Measurements from ENCODE around the gene CEP126.
A peak's percentile ranks its signal among the peaks of the same experiment; 100 is the strongest.

CEP126 gene, protein sequence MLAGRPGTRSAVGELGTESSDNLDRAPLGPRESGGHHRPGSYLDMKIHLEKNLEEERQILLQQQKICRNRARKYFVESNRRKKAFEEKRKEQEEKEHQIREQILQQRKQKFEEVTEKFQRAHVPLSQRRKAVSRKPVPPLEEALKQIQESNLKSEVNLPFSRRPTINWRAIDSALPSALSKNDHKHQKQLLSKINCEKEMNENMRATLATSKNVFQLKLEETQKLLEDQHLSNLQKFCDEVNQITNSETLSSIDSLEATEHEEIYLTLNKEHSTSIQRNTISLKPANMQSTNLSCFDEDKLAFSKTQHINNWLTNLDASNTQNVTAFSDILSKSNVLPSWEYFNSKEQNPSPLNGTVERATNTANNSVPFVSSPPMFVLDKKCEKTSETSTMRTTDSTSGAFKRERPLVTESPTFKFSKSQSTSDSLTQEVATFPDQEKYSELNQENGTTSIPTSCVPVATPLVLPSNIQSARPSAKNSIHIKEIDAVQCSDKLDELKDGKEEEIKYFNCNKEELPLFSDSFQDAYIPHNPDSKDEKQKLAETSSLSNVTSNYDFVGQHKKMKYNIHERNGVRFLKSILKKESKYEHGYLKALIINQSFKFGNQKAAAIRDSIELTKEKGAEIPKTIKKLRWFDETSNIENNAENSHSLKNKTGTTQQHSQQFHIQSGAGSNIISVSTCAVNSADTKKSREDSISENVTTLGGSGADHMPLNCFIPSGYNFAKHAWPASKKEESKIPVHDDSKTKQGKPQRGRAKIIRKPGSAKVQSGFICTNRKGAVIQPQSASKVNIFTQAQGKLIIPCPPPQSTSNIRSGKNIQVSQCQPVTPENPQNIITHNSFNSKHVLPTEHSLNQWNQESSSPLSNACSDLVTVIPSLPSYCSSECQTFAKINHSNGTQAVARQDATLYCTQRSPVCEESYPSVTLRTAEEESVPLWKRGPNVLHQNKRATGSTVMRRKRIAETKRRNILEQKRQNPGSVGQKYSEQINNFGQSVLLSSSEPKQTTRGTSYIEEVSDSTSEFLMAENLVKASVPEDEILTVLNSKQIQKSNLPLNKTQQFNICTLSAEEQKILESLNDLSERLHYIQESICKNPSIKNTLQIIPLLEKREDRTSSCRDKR

DNA sequence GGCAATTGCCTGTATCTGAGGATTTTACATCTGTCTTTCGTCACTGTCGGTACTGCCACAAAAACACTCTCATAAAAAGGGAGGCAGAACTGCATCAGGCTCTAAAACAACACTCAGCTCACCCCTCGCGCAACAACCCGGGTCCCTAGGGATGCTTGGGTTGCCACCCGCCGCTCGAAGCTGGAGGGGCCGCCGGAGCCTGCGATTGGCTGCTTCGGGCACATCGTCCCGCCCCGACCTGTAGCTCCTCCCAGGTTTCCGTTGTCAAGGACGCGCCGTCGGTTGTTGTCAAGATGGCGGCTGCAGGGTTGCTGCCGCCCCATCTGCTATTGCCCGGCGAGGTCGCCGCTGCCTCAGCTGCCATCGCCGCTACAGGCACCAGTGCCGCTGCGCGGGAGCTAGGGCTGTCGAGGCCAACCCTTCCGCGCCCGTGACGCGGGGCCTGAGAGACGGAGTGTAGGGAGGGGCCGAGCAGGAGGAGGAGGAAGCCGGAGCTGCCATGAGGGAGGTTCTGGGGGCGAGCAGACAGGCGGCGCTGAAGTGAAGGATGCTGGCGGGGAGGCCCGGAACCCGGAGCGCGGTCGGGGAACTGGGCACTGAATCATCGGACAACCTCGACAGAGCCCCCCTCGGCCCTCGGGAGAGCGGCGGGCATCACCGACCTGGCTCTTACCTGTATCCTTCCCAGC lies at the start of gene CEP126:
Gene CEP126, plus strand, starts transcription at position 273 of the 689 bp plus-strand sequence. Its CDS starts 275 bp downstream, at position 548.
- peak; percentile 83 to 88 for DNase-seq (ENCODE audit: low read depth in 1 of 2, low spot score in 1 of 2)

GRCh38 chr11:101866619-101867491 lies 48.0 kb upstream of the CEP126 start:
- DNase-seq (ENCODE audit: low read depth in 1 of 2, low spot score in 1 of 2), result no peak

- DNase-seq (ENCODE audit: low read depth in 1 of 2, low spot score in 1 of 2), result no peak
Observed at GRCh38 chr11:101867951-101868350, 46.9 kb upstream of the CEP126 start.

- no peak for DNase-seq (ENCODE audit: low read depth in 1 of 2, low spot score in 1 of 2)
Observed at GRCh38 chr11:101870510-101870909, 44.3 kb upstream of the CEP126 start.

- no peak for DNase-seq (ENCODE audit: low read depth in 1 of 2, low spot score in 1 of 2)
Observed at GRCh38 chr11:101872171-101872882, 42.5 kb upstream of the CEP126 start.

DNA sequence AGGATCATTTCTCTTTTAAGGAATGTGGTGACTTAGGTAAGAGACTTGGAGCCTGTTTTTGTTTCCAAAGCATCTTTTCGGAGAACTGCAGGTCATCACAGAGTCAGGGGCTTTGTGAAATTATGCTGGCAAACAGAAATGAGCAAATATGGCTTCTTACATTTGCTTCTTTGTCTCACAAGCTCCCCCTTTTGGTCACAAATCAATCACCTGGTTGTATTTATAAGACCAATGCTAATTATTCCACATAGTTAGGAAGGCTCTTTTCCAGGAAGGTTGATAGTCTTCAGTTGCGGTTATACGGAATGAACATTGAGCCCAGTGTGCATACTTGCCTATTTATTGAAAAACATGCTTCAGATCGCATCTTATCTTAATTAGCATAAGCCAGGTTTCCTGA lies 34.6 kb upstream of the CEP126 start:
- DNase-seq (ENCODE audit: low read depth in 1 of 2, low spot score in 1 of 2), result no peak

DNA sequence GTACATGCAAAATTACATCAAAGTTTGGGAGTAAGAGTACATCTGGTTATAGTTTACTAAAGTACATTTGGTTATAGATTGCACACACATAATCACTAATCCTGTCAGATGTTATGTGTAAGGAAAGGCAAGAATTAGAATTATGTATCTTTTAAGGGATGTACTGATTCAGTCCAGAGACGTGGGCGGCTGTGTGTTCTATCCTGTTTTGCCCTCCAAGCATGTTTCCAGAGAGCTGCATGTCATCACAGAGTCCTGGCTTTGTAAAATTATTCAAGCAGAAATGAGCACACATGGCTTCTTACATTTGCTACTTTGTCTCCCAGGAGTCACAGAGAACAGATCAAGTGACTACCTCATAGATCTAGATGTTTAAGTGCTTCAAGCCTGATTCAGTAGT lies 33.2 kb upstream of the CEP126 start:
- no peak for DNase-seq (ENCODE audit: low read depth in 1 of 2, low spot score in 1 of 2)

- no peak for DNase-seq (ENCODE audit: low read depth in 1 of 2, low spot score in 1 of 2)
Observed at GRCh38 chr11:101885631-101886030, 29.2 kb upstream of the CEP126 start.

DNA sequence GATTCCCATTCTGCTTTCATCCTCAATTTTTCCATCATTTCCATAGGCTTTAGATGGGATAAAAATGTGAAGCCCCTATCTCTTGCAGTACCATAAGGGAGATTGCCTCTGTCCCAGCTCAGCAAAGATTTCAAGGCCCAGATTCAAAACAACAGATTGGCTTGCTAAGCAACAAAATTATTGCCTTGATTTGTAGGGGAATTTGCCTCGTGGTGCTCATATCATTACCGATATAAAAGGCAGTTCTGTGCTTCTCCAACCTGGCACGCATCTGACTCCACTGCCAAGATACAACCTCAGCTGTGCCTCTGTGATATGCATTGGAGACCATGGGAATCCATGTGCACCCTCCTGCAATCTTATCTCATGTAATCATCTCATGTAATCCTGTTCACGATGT lies 25.0 kb upstream of the CEP126 start:
- no peak for DNase-seq (ENCODE audit: low read depth in 1 of 2, low spot score in 1 of 2)

GRCh38 chr11:101894505-101894904 lies 20.3 kb upstream of the CEP126 start:
- DNase-seq (ENCODE audit: low read depth in 1 of 2, low spot score in 1 of 2), result no peak

DNA sequence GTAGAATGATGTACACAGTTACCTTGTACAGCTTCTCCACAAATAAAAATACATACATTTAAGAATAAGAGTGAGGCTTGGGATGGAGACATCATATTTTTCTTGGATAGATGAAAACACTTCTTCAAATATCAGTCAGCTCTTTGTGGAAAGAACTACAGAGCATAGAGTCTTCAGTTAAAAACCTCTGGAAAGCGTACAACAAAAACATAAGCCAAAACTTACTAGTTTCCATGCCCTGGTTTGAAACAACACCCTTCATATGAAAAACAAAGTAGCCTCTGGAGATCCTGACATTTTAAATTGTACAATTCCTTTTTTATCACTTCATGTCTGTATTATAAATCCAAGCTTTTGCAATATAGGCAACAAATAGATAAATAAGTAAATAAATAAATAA lies 7.0 kb upstream of the CEP126 start:
- DNase-seq (ENCODE audit: low read depth in 1 of 2, low spot score in 1 of 2), result no peak

DNA sequence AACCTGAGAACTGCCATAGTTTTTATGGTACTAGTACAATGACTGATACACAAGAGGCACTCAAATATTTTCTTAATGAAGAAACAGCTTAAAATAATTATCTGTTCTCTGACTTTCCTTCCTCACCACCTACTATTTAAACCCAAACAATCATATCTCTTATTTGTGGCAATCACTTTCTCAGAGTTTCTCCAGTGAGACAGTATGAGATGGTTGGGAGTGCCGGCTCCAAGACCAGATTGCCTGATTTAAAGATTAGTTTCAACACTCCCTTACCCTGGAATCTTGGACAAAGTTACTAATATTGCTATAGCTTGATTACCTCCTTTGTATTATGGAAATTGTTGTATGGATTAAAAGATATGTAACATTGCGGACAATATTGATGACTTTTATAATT lies 5.7 kb upstream of the CEP126 start:
- no peak for DNase-seq (ENCODE audit: low read depth in 1 of 2, low spot score in 1 of 2)

- no peak for DNase-seq (ENCODE audit: low read depth in 1 of 2, low spot score in 1 of 2)
Observed at GRCh38 chr11:101912823-101913284, 2.0 kb upstream of the CEP126 start.

DNA sequence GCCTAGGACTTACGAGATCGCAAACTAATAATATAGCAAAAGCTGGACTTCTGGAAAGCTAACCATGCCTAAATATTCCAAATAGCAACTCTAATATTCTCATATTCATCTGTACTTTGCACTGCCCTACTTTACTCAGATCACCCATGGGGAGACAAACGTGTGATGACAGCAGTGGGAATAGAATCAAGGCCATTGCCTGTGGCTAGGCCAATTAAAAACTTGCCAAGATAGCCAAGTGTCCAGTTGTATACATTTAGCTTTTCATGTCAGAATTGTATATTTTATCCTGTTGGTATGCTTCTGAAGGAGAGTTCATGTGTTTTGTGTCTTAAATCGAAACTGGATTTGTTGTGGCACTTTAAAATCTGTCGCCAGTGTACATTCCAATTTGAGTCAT lies 1.2 kb upstream of the CEP126 start:
- no peak for DNase-seq (ENCODE audit: low read depth in 1 of 2, low spot score in 1 of 2)

DNA sequence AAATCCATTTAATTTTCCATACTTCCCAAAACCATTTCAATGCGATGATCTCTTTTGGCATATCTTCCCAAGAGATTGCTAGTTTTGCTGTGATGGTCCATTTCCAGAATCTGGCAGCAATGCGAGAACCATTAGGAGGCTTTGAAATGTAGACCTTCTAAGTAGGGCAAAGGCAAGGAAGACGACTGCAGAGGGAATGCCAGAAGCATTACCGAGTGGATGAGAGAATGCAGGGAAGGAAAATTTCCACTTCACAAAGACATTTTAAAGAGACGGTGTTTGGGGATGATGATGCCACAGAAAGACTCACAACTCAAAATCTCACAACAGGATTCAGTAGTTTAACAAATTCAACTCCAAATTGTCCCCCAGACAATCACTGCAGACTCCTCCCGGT lies 471 bp upstream of the CEP126 start:
- DNase-seq (ENCODE audit: low read depth in 1 of 2, low spot score in 1 of 2), result no peak

- no peak for DNase-seq (ENCODE audit: low read depth in 1 of 2, low spot score in 1 of 2)
Observed at GRCh38 chr11:101915791-101916291, 1.0 kb downstream of the CEP126 start.

- no peak for DNase-seq (ENCODE audit: low read depth in 1 of 2, low spot score in 1 of 2)
Observed at GRCh38 chr11:101916422-101916821, 1.6 kb downstream of the CEP126 start, which contains the start of gene ANGPTL5. Gene ANGPTL5, minus strand, starts transcription at chr11:101916522. Its CDS starts 8,613 bp downstream, at chr11:101907909.

DNA sequence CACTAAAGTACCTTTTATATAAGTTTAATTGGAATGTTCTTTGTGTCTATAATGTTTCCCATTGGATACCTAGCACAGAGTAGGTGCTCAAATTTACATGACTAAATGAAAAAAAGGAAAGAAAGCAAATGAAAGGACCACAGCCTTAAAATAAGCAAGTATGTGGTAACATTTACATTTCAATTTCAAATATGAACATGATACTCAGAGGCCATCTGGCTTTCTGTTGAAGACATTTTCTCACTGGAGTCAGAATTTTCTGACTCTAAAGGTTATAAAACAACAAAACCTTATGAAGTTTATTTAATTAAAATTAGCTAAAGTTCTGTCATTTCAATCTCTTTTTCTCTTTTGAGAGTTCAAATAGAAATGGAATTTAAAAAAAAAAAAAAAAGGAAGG lies 2.4 kb downstream of the CEP126 start:
- DNase-seq (ENCODE audit: low read depth in 1 of 2, low spot score in 1 of 2), result no peak

- DNase-seq (ENCODE audit: low read depth in 1 of 2, low spot score in 1 of 2), result no peak
Observed at GRCh38 chr11:101920992-101921391, 6.2 kb downstream of the CEP126 start.

Data from activated CD4-positive, alpha-beta T cell treated with anti-CD3 and anti-CD28 coated beads, Interleukin-2, amount 50 U/mL, for 24 hours (primary cell).